Neural cell (in vitro differentiated cells): ENCODE measurements around the gene RFX2.

Experiments used
- CTCF ChIP-seq: fragments of 450-650 bp; IDR thresholded peaks from 2 replicates; pipeline ENCODE4 v1.5.1; 2014; ENCODE audit warnings: antibody characterized with exemption, mild to moderate bottlenecking, moderate library complexity; ENCODE audit not compliant: poor library complexity, severe bottlenecking
- EP300 ChIP-seq: fragments of 450-650 bp; conservative IDR thresholded peaks from 2 replicates; pipeline ENCODE4 v1.6.1; 2014; ENCODE audit warnings: antibody characterized with exemption, mild to moderate bottlenecking, moderate library complexity; ENCODE audit not compliant: poor library complexity, severe bottlenecking
- EZH2 ChIP-seq: fragments of 200-600, 300-800 bp; shearing (Covaris generic), sonication (generic); IDR thresholded peaks from 2 replicates; pipeline ENCODE4 v1.6.1; 2014; ENCODE audit warnings: antibody characterized with exemption, low read length, borderline replicate concordance, mild to moderate bottlenecking; ENCODE audit not compliant: insufficient read depth, poor library complexity, severe bottlenecking
- MXI1 ChIP-seq: fragments of 450-650 bp; conservative IDR thresholded peaks from 2 replicates; pipeline ENCODE4 v1.6.1; 2014; ENCODE audit warnings: antibody characterized with exemption, mild to moderate bottlenecking; ENCODE audit not compliant: poor library complexity, severe bottlenecking
- POLR2AphosphoS5 ChIP-seq: IDR thresholded peaks from 2 replicates; pipeline ENCODE4 v1.6.1; 2012
- RAD21 ChIP-seq: fragments of 450-650 bp; conservative IDR thresholded peaks from 2 replicates; pipeline ENCODE4 v1.6.1; 2014; ENCODE audit warnings: antibody characterized with exemption, mild to moderate bottlenecking, moderate library complexity

DNA sequence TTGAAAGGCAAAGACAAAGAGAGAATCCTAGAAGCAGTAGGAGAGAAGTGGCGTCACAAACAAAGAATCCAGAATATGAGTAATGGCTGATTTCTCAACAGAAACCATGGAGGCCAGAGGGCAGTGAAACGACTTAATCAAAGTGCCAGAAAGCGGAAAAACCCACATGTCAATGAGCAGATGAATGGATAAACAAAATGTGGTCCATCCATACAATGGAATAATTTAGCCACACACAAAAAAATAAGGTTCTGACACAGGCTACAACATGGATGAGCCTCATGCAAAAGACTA, 80.1 kb downstream of the RFX2 start:
- TF ChIP-seq CTCF (no peak), EZH2 (no peak), POLR2AphosphoS5 (no peak), RAD21 (no peak), MXI1 (no peak), EP300 (no peak)
